Stimulated activated CD4-positive, alpha-beta T cell treated with anti-CD3 and anti-CD28 coated beads, Interleukin-1b, Interleukin-23, amount 100 ng/mL, for 4 hours (primary cell): ENCODE data around the gene MCM3.

ENCODE experiments used
- DNase-seq, 2 donors: peaks; one replicate each; pipeline ENCODE4 v3.0.0-alpha.2; 2020; ENCODE audit warnings: low read depth in 2 of 2

Gene MCM3

DNA sequence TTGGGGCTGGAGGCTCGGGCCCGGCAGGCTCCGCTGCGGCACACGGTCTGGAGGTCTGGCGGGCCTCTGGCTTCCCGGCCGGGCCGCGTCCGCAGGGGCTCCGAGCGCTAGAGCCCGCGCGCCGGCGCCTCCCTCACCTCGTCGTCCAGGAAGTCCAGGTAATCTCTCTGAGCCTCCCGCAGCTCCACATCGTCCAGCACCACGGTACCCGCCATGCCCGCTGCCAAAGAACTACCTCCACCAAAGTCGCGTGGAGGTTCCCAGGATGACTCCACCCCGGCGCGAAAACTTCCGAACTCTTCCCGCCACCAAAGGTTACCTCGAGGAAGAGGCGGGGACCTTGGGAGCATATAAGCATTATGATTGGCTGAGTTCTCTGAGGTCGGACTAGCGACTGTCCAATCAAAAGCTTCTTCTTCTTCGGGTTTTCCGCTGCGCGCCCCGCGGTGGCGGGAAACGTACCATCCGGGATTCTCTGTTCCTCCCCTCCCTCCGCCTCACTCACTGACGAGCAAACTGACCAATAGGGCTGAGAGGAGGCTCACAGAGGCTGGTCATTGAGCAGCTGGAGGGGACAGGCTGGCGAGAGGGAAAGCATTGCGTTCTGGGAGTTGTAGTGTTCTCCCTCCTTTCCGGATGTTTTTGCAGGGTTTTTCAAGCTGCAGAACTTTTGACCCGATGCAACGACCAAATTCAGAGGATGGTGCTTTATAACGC lies at the start of gene MCM3:
Gene MCM3, minus strand, starts transcription at position 283 of the 717 bp plus-strand sequence. Its CDS starts 68 bp downstream, at position 215.
- peak; percentile 80 to 86 for DNase-seq

- DNase-seq = no peak
Observed at GRCh38 chr6:52333840-52334200, 49.3 kb upstream of the MCM3 start.

GRCh38 chr6:52331793-52332457 lies 47.4 kb upstream of the MCM3 start:
- no peak for DNase-seq

- DNase-seq = no peak
Observed at GRCh38 chr6:52330470-52330869, 45.9 kb upstream of the MCM3 start.

- no peak for DNase-seq
Observed at GRCh38 chr6:52328729-52329128, 44.2 kb upstream of the MCM3 start.

DNA sequence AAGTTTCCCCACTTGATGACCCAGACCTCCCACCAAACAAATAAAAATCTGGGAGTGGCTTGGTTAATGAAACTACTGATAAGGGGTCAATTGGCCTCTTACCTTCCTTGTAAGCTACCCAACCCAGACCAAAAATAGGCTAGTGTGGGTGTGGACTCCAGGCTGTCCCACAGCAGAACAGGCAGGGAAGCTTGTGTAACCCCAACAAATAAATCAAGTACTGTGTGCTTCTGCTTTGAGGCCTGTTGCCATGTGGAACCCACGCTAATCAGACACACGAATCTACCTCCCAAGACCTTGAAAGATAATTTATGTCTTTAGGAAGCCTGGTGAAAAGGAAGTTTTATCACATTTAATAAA lies 43.7 kb upstream of the MCM3 start:
- DNase-seq = no peak

DNA sequence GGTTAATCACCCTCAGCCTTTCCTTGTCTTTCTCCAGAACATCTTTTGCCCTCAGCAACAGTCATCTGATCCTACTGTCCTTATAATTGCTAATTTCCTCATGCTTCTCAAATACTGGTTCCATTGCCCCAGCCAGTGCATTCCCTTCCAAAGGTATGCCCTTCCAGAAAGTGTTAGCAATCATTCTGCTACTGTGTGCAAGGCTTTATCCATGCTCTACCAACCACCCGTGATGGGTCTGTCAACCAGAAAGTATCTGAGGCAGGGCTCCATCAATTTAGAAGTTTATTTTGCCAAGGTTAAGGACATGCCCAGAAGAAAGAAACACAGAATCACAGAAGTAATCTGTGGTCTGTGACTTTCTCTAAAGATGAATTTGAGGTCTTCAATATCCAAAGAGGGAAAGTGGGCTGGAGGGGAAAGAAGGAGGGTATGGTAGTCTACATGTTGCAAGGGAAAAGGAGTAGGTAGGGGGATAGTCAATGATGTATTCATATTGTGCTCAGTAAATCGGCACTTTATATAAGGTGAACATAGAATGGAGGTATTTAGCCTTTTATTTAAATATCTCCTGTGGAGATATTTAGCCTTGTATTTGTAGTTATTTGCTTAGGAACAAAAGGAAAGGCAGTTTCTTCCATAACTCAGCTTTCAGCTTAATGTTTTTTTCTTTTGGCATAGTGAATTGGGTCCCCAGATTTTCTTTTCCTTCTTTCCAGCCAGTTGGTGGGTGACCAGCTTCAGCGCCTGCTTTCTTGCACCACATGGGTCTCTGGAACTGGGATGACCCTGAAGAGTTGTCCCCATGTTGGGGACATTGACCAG lies 42.2 kb upstream of the MCM3 start:
- no peak for DNase-seq

GRCh38 chr6:52325695-52326471 lies 41.3 kb upstream of the MCM3 start:
- no peak for DNase-seq

DNA sequence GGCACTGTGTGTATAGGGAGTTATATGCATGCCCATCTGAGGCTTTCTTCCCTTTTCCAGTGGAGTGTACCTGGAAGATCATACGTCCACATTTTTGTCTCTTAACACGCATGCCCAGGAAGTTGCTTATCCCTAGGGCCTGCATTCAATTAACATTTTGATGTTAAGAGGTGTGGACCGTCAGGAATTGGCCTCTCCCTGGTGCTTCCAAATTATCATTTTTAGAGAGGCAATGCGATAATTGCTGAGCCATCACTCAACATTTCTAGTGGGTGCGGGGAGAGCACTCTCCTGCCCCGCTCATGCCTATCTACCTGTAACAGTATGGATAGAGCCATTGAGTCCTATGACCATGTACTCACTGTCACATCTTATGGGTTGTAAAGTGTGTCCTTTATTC lies 39.6 kb upstream of the MCM3 start:
- no peak for DNase-seq

DNA sequence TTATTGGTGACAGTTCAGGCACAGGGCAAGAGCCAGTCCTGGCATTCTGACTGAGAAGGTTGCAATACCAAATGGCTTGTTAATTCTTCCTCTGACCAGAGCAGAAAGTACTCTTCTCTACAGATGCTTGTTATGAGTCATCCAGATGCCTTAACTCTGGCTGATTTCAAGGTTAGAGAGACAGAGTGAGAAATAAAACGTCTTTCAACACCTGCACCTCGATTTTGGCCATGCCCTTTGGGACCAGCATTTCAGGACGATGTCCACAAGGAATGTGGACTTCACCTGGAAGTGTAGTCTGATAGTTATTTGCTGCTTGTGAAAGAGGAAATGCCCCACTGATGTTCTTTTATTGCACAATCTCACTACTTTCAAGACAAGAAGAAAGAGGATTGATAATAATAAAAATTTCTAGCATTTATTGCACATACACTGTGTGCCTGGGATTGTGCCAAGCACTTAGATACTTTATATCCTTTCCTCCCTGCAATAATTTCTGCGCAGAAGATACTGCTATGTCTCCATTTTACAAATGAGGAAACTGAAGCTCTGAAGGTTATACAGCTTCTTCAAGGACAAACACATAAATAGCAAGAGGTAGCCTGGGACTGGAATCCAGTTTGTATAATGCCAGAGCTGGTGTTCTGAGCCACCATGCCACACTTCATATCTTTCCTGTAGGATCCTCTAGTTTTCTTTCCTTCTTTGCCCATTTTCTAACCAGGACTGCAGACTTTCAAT lies 33.5 kb upstream of the MCM3 start:
- no peak for DNase-seq

DNA sequence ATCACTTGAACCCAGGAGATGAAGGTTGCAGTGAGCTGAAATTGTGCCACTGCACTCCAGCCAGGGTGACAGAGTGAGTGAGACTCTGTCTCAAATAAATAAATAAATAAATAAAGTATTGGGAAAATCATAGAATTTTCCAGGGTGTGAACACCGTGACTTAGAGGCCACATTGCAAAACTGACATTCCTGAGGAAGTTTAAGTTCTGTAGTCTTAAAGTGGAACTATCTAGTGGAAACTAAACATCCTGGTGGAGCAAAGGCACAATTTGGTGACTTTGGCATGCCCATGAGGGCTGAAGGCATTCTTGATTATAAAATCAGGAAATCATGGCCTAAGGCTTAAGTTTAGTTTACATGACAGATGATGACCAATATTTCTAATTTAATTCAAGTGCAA lies 32.7 kb upstream of the MCM3 start:
- DNase-seq = no peak

DNA sequence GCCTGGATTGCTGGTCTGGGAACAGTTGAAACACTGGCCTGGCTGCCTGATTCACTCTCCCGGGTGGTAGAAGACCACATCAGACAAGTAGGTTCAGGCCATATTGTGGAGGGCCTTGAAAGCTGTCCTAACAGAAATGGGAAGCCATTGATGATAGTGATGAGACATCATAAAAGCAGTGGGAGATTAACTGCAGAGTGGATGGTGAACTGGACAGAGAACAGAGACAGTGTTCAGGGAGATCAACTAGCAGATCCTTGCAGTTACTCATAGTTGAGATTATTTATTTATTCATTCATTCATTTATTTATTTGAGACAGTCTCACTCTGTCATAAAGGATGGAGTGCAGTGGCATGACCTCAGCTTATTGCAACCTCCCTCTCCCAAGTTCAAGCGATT lies 30.2 kb upstream of the MCM3 start:
- DNase-seq = no peak

- no peak for DNase-seq
Observed at GRCh38 chr6:52312461-52312860, 27.9 kb upstream of the MCM3 start.

GRCh38 chr6:52310932-52311331 lies 26.4 kb upstream of the MCM3 start:
- no peak for DNase-seq

GRCh38 chr6:52307900-52308372 lies 23.4 kb upstream of the MCM3 start:
- no peak for DNase-seq

GRCh38 chr6:52306972-52307870 lies 22.7 kb upstream of the MCM3 start:
- DNase-seq = no peak

DNA sequence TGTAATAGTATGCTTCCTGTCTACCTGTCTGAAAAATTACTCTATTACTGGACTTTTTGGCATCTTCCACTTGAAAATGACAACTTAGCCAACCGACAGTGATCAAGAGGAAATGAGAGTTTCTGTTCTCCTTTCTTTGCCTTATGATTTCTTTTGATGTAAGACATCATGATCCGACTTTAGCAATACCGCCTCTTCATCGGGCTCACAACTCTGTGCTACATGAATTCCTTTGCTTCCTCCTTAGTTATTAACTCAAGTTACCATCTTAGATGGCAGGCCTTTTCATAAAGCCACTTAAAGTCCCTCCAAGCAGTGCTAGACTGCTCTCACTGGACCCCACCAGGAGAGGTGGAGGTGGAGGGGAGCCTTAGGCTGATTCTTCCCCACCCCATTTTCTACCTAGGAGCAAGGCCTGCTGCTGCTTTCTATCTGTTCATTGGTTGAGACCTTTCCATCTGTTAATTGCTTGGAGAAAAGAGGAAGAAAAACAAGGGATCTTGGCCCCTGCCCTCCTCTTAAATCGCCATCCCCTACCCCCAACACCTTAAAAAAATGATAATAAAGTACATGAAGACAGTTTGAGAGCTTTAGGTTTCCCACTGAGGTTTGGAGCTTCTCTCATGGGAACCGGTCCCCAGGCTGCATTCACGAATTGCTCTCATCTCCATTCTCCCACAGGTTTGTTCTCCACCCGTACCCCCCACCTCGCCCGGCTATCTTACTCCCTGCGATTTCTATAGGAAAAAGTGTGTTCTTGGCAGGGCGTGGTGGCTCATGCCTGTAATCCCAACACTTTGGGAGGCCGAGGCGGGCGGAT lies 21.6 kb upstream of the MCM3 start:
- no peak for DNase-seq

DNA sequence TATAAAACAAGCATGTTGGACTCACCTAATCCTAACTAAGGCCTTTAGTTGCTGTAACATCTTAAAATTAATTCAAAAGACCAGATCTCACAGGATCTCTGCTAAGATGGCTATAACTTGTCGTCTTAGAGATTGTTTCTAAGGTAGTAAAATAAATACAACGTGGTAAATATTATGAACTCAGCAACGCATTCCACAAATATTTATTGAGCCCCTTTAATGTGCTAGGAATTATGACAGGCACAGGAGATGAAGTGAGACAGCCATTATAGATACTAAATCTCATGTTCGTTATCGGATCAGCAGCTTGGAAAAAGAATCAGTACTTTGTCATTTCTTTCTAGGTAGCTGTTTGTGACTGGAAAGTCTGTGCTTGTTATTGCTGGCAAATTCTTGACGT lies 20.9 kb upstream of the MCM3 start:
- DNase-seq = no peak

- no peak for DNase-seq
Observed at GRCh38 chr6:52304983-52305390, 20.4 kb upstream of the MCM3 start.
